ENCODE measurements around the gene PTPRN2. TPM values are rescaled to one million over a fixed set of nuclear protein-coding genes. Genes with fewer than 3 reads are reported as not detected.

Gene PTPRN2
- total RNA-seq, 2 experiments from 2014 or later: 7.0 to 7.2 TPM

DNA sequence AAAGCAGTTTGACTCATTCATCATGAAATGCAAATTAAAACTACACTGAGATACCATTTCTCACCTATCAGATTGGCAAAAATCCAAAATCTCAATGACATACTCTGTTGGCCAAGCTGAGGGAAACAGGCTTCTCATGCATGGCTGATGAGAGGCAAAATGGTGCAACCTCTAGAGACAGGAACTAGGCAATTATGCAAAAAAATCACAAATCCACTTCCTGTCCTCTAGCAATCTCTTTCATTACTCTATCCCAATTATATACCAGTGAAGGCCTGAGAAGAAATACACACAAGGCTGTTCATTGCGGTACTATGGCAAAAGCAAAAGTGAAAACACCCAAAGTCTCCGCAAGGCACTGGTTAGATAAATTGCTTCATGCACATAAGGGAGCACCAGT, 25.9 kb upstream of the PTPRN2 start:
- DNase-seq (no peak), ATAC-seq (no peak)
- CTCF ChIA-PET: no interaction called here
- H3K4me1 Mint-ChIP-seq (ENCODE audit: low read depth): peaks cover 8% of the 10 kb centered on the region
- H3K9me3 Mint-ChIP-seq (ENCODE audit: insufficient read depth): no peaks in the 10 kb centered on the region
- H3K27me3 Mint-ChIP-seq (ENCODE audit: low read depth): no peaks in the 10 kb centered on the region
- H3K27ac Mint-ChIP-seq: no peak overlapping the region
- H3K36me3 Mint-ChIP-seq (ENCODE audit: low read depth): peaks cover 32% of the 10 kb centered on the region
- POLR2A ChIA-PET: no interaction called here
- H3K4me3 Mint-ChIP-seq: no peak overlapping the region

DNA sequence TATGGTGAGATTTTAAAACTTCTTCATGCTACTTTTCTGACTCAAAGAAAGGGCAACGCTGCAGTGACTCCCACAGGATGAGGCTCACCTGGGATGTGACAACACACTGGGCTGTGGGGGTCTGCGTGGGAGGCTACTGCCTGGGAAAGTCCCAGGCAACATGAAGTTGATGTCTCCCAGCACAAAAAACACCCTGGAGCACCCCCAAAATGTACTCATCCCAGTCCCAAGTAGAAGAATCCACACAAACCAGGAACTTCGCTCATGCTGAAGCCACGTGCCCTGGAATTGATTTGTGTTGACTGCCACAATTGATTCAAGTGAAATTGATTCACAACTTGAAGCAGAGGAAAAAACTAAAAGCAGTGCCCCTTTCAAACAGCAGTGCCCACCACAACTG, 24.9 kb upstream of the PTPRN2 start:
- Mint-ChIP-seq H3K4me1 (ENCODE audit: low read depth) (peaks cover 8% of the 10 kb centered on the region), H3K36me3 (ENCODE audit: low read depth) (peaks cover 32% of the 10 kb centered on the region), H3K4me3 (no peak overlapping the region), H3K9me3 (ENCODE audit: insufficient read depth) (no peaks in the 10 kb centered on the region), H3K27me3 (ENCODE audit: low read depth) (no peaks in the 10 kb centered on the region), H3K27ac (no peak overlapping the region)
- ChIA-PET CTCF (interaction anchor here (1.2 kb wide), 1 partner anchor 365 kb away, joined by 5 read pairs; no protein-coding TSS in a partner anchor), POLR2A (no interaction called here)
- no peak for ATAC-seq
- no peak for DNase-seq

DNA sequence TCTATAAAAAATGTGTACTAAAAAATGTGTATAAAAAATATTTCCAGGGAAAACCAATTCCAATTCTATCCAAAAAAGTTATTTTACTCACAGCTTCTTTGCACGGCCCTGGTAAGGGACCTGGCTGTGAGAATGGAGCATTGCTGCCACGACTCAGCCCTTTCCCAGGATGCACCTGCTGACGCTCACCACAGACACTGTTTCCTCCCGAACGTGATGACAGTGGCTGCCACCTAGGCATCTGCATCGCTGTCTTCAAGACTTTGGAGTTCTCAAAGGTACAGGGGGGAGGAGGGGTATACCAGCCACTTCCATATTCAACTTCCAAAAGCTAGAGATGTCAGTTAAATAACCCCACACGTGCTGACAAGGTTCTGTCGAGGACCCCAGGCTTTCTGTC, 23.9 kb upstream of the PTPRN2 start:
- POLR2A ChIA-PET: interaction anchor here (0.6 kb wide), 1 partner anchor 24 kb away, joined by 3 read pairs; no protein-coding TSS in a partner anchor
- Mint-ChIP-seq H3K36me3 (ENCODE audit: low read depth) (peaks cover 33% of the 10 kb centered on the region), H3K27me3 (ENCODE audit: low read depth) (no peaks in the 10 kb centered on the region), H3K4me3 (no peak overlapping the region), H3K9me3 (ENCODE audit: insufficient read depth) (no peaks in the 10 kb centered on the region), H3K27ac (peak overlapping the region; percentile 18), H3K4me1 (ENCODE audit: low read depth) (peaks cover 8% of the 10 kb centered on the region)
- no peak for DNase-seq
- CTCF ChIA-PET: interaction anchor here (0.6 to 1.2 kb wide), 2 partner anchors 9 to 366 kb away, joined by 3 to 5 read pairs; no protein-coding TSS in a partner anchor
- no peak for ATAC-seq

DNA sequence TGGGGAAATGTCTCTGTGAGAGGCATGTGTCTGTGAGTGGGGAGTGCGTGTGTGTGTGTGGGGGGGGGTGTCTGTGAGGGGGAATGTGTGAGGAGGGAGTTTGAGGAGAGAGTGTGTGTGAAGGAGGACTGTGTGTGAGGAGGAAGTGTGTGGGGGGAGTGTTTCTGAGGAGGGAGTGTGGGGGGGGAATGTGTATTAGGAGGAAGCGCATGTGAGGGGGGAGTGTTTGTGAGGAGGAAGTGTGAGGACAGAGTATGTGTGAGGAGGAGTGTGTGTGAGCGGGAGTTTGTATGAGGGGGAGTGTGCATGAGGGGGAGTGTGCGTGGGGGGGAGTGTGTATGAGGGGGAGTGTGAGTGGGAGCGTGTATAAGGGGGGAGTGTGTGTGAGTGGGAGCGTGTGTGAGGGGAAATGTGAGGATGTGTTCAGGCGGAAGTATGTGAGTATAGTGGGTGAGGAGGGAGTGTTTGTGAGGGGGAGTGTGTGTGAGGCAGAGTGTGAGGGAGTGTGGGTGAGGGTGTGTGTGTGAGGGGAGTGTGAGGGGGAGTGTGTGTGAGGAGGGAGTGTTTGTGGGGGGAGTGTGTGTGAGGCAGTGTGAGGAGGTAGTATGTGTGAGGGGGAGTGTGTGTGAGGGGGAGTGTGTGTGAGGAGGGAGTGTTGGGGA, 21.8 kb upstream of the PTPRN2 start:
- H3K4me1 Mint-ChIP-seq (ENCODE audit: low read depth): peaks cover 8% of the 10 kb centered on the region
- no peak overlapping the region for H3K4me3 Mint-ChIP-seq
- no peaks in the 10 kb centered on the region for H3K27me3 Mint-ChIP-seq (ENCODE audit: low read depth)
- DNase-seq: no peak
- ChIA-PET CTCF (no interaction called here), POLR2A (no interaction called here)
- no peak overlapping the region for H3K27ac Mint-ChIP-seq
- ATAC-seq: no peak
- H3K9me3 Mint-ChIP-seq (ENCODE audit: insufficient read depth): no peaks in the 10 kb centered on the region
- H3K36me3 Mint-ChIP-seq (ENCODE audit: low read depth): peaks cover 29% of the 10 kb centered on the region

DNA sequence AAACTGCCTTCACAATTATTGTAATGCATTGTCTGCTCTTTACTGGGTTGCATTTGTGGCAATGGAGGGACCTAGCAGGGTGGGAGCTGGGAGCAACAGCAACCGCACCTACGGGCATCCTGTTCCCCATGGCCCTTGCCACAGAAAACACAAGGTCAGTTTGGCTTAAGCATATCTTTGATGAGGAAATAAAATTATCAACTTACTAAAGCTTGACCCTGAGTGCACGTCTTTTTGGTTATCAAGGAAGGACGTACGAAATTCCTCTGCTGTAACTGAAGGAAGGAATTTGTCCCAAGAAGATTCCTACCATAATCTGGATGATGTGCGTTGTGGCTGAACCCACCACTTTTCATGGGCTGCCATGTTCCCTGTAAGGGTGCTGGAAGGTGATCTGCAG, 19.9 kb upstream of the PTPRN2 start:
- Mint-ChIP-seq H3K9me3 (ENCODE audit: insufficient read depth) (no peaks in the 10 kb centered on the region), H3K36me3 (ENCODE audit: low read depth) (peaks cover 23% of the 10 kb centered on the region), H3K4me3 (no peak overlapping the region), H3K27ac (no peak overlapping the region), H3K27me3 (ENCODE audit: low read depth) (no peaks in the 10 kb centered on the region), H3K4me1 (ENCODE audit: low read depth) (peaks cover 8% of the 10 kb centered on the region)
- ChIA-PET POLR2A (no interaction called here), CTCF (no interaction called here)
- DNase-seq (no peak), ATAC-seq (no peak)

DNA sequence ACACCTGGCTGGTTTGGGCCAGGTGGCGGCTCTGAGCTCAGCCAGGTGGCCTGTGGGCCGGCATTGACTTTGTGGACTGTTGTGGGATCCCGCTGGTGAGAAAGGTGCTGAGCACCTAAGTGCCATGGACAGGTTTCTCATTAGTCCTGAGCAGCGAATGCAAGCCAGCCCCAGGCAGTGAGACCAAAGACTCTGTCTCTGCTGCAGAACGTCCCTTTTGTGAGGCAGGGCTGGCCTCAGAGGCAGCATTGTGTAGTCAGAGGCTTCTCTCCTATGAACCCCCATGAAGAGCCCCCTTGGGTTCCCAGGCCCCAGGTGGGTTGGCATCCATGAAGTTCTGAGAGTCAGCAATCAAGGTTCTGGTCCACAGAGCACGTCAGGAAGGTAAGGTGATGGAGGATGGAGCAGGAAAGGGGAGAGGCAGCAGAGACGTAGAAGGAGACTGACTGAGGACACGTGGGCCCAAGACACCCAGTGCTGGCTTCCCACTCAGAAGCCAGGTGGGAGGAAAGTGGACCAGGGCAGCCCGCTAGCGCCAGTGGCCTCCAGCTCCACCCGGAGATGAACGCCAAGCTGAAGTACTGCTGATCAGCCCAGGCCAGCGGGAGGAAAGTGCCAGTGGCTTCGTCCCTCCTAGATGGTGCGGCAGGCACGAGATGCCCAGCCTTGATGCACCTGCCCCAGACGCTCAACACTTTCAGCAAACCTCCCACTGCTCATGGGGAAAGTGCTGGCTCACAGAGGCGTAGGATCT, 19.2 kb upstream of the PTPRN2 start:
- Mint-ChIP-seq H3K9me3 (ENCODE audit: insufficient read depth) (no peaks in the 10 kb centered on the region), H3K27me3 (ENCODE audit: low read depth) (no peaks in the 10 kb centered on the region), H3K36me3 (ENCODE audit: low read depth) (peaks cover 16% of the 10 kb centered on the region), H3K4me1 (ENCODE audit: low read depth) (peaks cover 4% of the 10 kb centered on the region), H3K27ac (no peak overlapping the region), H3K4me3 (no peak overlapping the region)
- no peak for ATAC-seq
- ChIA-PET CTCF (no interaction called here), POLR2A (no interaction called here)
- DNase-seq: no peak

DNA sequence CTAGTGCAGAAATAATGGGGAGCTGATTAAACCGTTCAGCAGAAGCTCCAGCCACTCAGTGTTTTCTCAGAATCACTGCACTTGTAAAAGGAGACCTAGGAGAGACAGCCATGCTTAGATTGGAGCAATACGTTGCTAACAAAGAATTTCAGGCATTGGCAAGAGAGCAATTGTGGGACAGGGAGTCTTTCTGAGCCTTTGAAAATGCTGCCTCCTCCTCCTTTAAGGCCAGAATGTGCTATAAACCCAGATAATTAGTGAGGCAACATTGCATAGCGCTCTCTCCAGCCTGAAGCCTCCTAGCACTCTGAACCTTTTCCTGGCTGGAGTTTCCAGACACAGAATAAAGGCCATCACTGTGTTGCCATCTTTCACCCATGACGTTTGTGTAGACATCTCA, 18.5 kb upstream of the PTPRN2 start:
- Mint-ChIP-seq H3K9me3 (ENCODE audit: insufficient read depth) (no peaks in the 10 kb centered on the region), H3K4me3 (no peak overlapping the region), H3K27me3 (ENCODE audit: low read depth) (no peaks in the 10 kb centered on the region), H3K36me3 (ENCODE audit: low read depth) (peaks cover 12% of the 10 kb centered on the region), H3K4me1 (ENCODE audit: low read depth) (no peaks in the 10 kb centered on the region), H3K27ac (no peak overlapping the region)
- CTCF ChIA-PET: no interaction called here
- DNase-seq (no peak), ATAC-seq (no peak)
- POLR2A ChIA-PET: no interaction called here

DNA sequence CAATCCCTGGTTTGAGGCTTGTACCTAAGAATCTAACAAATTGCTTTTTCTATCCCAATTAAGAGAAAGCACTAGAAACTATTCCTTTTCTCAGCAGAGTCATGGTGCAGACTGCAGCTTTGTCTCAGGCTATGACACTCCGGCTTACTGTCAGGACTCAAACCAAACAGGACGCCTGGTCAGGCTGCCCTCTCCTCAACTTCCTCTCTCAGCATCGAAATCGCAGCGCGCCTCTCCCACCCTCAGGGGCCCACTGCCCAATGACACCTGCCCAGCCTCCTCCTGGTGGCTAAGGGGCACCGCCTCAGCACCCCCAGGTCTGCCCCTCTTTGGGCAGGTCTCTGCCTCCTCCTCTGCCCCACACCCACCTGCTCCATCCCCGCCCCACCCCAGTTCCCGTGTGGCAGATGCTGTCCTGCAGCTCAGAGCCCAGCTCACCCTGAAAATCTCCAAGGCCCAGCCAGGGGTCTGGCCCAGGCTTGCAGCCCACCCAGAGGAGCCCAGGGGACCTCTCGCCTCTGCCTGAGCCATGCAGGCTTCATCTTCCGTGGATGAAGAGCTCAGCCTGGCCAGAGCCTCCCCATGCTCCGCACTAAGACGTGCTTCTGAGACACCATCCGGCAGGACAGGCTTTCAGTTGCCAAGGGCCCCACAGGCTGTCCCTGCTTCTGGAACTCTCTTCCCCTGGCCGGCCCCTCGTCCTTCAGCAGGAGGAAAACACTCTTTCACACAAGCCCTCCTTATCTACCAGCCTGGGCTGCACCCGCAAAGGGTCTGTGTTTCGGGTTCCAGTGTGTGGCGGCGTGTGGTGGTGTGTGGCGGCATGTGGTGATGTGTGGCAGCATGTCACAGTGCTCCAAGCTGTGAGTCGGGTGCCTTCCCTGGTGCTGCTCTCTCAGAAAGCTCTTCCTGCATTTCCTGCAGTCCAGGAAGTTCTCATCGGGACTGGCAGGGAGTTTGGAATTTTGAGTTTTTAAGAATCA, 16.4 kb upstream of the PTPRN2 start:
- Mint-ChIP-seq H3K4me1 (ENCODE audit: low read depth) (no peaks in the 10 kb centered on the region), H3K27ac (no peak overlapping the region), H3K4me3 (no peak overlapping the region), H3K27me3 (ENCODE audit: low read depth) (no peaks in the 10 kb centered on the region), H3K9me3 (ENCODE audit: insufficient read depth) (no peaks in the 10 kb centered on the region), H3K36me3 (ENCODE audit: low read depth) (peaks cover 16% of the 10 kb centered on the region)
- POLR2A ChIA-PET: no interaction called here
- CTCF ChIA-PET: no interaction called here
- ATAC-seq (no peak), DNase-seq (no peak)

DNA sequence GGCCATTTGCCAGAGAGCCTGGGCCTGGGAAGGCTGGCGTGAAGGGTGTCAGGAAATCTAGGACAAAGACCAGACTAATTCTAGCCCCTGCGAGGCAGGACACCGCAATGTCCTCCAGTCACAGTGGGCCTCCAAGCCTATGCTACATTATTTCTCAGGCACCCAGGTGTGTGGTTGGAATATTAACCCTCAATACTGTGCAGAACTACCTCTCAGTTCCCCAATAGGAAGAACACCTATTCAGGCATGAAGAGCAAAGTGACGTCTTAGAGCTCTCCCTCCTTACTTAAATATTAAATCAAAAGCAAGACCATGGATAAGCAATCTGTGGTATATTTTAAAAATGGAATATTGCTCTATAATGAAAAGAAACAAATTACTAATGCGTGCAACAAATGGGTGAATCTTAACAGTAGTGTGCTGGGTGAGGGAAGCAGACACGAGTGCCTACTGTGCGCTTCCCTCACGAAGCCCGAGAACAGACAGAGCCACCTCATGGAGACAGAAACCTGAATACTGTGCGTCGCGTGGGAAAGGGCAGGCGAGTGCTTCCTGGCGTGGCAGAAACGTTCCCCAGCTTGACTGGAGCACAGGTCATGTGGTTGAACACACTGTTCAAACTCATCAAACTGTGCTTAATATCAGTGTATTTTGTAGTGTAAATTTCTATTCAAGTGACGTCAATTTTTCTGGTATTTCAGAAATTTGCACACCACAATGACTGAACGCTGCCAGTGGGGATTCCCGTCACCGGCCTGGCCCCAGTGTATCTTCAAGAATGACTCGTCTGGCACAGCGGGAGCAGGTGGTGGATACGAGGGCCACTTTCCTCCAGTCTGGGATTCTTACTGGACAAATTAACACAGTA, 15.5 kb upstream of the PTPRN2 start:
- H3K36me3 Mint-ChIP-seq (ENCODE audit: low read depth): peaks cover 16% of the 10 kb centered on the region
- H3K4me3 Mint-ChIP-seq: no peak overlapping the region
- CTCF ChIA-PET: no interaction called here
- no peak for DNase-seq
- no peak for ATAC-seq
- POLR2A ChIA-PET: interaction anchor here (0.6 kb wide), 1 partner anchor 228 kb away, joined by 3 read pairs; no protein-coding TSS in a partner anchor
- H3K4me1 Mint-ChIP-seq (ENCODE audit: low read depth): no peaks in the 10 kb centered on the region
- no peak overlapping the region for H3K27ac Mint-ChIP-seq
- no peaks in the 10 kb centered on the region for H3K9me3 Mint-ChIP-seq (ENCODE audit: insufficient read depth)
- no peaks in the 10 kb centered on the region for H3K27me3 Mint-ChIP-seq (ENCODE audit: low read depth)

DNA sequence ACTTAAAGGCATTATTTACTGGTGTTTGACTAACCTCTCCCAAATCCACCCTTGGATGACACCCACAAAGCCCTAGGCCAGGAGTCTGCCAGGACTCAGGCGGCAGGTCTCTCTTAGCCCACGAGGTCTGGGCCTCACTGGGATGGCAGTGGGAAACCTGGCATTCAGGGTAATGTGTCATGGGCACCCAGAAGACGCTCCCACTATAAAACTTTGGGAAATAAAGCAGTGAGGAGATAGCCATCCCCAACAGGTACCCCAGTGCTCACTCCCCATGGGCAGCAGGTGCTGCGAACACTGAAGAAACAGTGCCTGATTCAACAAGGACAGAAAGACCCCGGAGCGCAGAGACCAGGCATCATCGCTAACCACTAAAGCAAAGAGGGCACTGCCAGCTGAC, 14.4 kb upstream of the PTPRN2 start:
- Mint-ChIP-seq H3K27ac (no peak overlapping the region), H3K36me3 (ENCODE audit: low read depth) (peaks cover 11% of the 10 kb centered on the region), H3K4me3 (no peak overlapping the region), H3K27me3 (ENCODE audit: low read depth) (no peaks in the 10 kb centered on the region), H3K9me3 (ENCODE audit: insufficient read depth) (no peaks in the 10 kb centered on the region), H3K4me1 (ENCODE audit: low read depth) (no peaks in the 10 kb centered on the region)
- no peak for ATAC-seq
- CTCF ChIA-PET: no interaction called here
- POLR2A ChIA-PET: no interaction called here
- no peak for DNase-seq

DNA sequence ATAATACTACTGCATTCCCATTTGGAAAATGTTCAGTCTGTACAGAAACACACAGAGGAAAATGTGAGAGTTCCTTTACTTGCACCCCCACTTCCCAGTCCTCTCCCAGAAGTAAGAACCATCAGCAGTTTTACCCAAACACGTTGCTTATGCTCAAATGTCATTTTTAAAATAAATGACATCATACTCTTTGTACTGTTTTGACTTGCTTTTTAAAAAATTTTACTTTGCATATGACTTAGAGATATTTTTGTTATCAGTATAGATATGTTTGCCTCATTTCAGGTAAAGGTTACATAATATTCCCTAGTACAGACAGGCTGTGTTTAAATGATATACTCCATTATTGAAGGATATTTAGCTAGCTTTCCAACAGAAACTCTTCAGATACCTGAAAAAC, 13.5 kb upstream of the PTPRN2 start:
- no peak overlapping the region for H3K4me3 Mint-ChIP-seq
- ATAC-seq (no peak), DNase-seq (no peak)
- ChIA-PET POLR2A (no interaction called here), CTCF (no interaction called here)
- no peaks in the 10 kb centered on the region for H3K27me3 Mint-ChIP-seq (ENCODE audit: low read depth)
- H3K9me3 Mint-ChIP-seq (ENCODE audit: insufficient read depth): no peaks in the 10 kb centered on the region
- H3K27ac Mint-ChIP-seq: no peak overlapping the region
- peaks cover 6% of the 10 kb centered on the region for H3K36me3 Mint-ChIP-seq (ENCODE audit: low read depth)
- H3K4me1 Mint-ChIP-seq (ENCODE audit: low read depth): no peaks in the 10 kb centered on the region

Measured in activated CD8-positive, alpha-beta T cell treated with anti-CD3 and anti-CD28 coated beads, Interleukin-2, amount 10 ng/mL, durations not matched to agents 7 days and 5 days (primary cell).